DND-41 (cell line): ENCODE measurements around the gene EPHA8.

Experiments
- EZH2 ChIP-seq: IDR thresholded peaks from 3 replicates; pipeline ENCODE4 v1.6.1; 2012; ENCODE audit warnings: borderline replicate concordance, low read depth, mild to moderate bottlenecking, moderate library complexity, low read length, inconsistent platforms; ENCODE audit not compliant: severe bottlenecking
- TF ChIP-seq, protein P1 (sequence below): IDR thresholded peaks from 2 replicates; pipeline ENCODE4 v1.5.1; 2012; ENCODE audit warnings: borderline replicate concordance, low read length, moderate library complexity, mild to moderate bottlenecking; ENCODE audit not compliant: poor library complexity, severe bottlenecking; ENCODE audit errors: extremely low read depth

- TF ChIP-seq, protein P1, sequence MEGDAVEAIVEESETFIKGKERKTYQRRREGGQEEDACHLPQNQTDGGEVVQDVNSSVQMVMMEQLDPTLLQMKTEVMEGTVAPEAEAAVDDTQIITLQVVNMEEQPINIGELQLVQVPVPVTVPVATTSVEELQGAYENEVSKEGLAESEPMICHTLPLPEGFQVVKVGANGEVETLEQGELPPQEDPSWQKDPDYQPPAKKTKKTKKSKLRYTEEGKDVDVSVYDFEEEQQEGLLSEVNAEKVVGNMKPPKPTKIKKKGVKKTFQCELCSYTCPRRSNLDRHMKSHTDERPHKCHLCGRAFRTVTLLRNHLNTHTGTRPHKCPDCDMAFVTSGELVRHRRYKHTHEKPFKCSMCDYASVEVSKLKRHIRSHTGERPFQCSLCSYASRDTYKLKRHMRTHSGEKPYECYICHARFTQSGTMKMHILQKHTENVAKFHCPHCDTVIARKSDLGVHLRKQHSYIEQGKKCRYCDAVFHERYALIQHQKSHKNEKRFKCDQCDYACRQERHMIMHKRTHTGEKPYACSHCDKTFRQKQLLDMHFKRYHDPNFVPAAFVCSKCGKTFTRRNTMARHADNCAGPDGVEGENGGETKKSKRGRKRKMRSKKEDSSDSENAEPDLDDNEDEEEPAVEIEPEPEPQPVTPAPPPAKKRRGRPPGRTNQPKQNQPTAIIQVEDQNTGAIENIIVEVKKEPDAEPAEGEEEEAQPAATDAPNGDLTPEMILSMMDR = no peak
- no peak for TF ChIP-seq EZH2
These were observed 38.3 kb downstream of the EPHA8 start for GRCh38 chr1:22601610-22602009.
